HepG2 (cell line): ENCODE data around the gene EEFSEC. TPM values are rescaled to one million over a fixed set of nuclear protein-coding genes. Genes with fewer than 3 reads are reported as not detected.
A peak's percentile ranks its signal among the peaks of the same experiment; 100 is the strongest.

Source experiments
- BRCA1 ChIP-seq: sonication (generic); formaldehyde crosslinking; IDR thresholded peaks from 2 replicates; pipeline ENCODE4 v1.4.0; 2020; ENCODE audit warnings: missing genetic modification reagents
- GATAD2A ChIP-seq: IDR thresholded peaks from 2 replicates; pipeline ENCODE4 v1.6.1; 2016
- NFATC3 ChIP-seq: sonication (generic); formaldehyde crosslinking; IDR thresholded peaks from 2 replicates; pipeline ENCODE4 v1.5.1; 2020; ENCODE audit warnings: mild to moderate bottlenecking, missing genetic modification reagents
- RBAK ChIP-seq: sonication (generic); formaldehyde crosslinking; IDR thresholded peaks from 2 replicates; pipeline ENCODE4 v1.5.1; 2020; ENCODE audit warnings: mild to moderate bottlenecking, missing genetic modification reagents
- SRSF1 ChIP-seq: fragments of 200-400 bp; formaldehyde crosslinking; optimal IDR thresholded peaks from 2 replicates; pipeline ENCODE3; 2017; ENCODE audit warnings: mild to moderate bottlenecking, low read depth, low read length, moderate library complexity
- TBX2 ChIP-seq: sonication (generic); formaldehyde crosslinking; IDR thresholded peaks from 2 replicates; pipeline ENCODE4 v1.5.0; 2020; ENCODE audit warnings: missing genetic modification reagents, mild to moderate bottlenecking, borderline replicate concordance
- WIZ ChIP-seq: sonication (generic); formaldehyde crosslinking; IDR thresholded peaks from 2 replicates; pipeline ENCODE4 v1.5.1; 2020; ENCODE audit warnings: mild to moderate bottlenecking, missing genetic modification reagents
- ZBTB49 ChIP-seq: sonication (generic); formaldehyde crosslinking; IDR thresholded peaks from 2 replicates; pipeline ENCODE4 v1.4.0; 2020; ENCODE audit warnings: missing genetic modification reagents, borderline replicate concordance
- ZNF230 ChIP-seq: sonication (generic); formaldehyde crosslinking; IDR thresholded peaks from 2 replicates; pipeline ENCODE4 v1.4.0; 2020; ENCODE audit warnings: mild to moderate bottlenecking, missing genetic modification reagents
- ZNF354B ChIP-seq: sonication (generic); formaldehyde crosslinking; IDR thresholded peaks from 2 replicates; pipeline ENCODE4 v1.8.0; 2022; ENCODE audit warnings: mild to moderate bottlenecking, missing genetic modification reagents
- ZNF687 ChIP-seq: sonication (generic); formaldehyde crosslinking; IDR thresholded peaks from 2 replicates; pipeline ENCODE4 v1.5.1; 2020; ENCODE audit warnings: mild to moderate bottlenecking, missing genetic modification reagents, moderate library complexity
- ZSCAN25 ChIP-seq: sonication (generic); formaldehyde crosslinking; IDR thresholded peaks from 2 replicates; pipeline ENCODE4 v1.8.0; 2022; ENCODE audit warnings: mild to moderate bottlenecking, missing genetic modification reagents
- polyA plus RNA-seq, 8 experiments: library from polyadenylated mRNA; depleted of rRNA in 3 of 8; stranded (reverse) in 7 of 8; unstranded in 1 of 8; fragments of >200 nt; fragmentation: Illumina TruSeq in 4 of 8; extraction: Trizol in 4 of 8; gene quantifications; 2 replicates each; pipeline versions ENCODE4 v1.2.1 to v1.2.3, GENCODE V29; 2011 to 2016; ENCODE audit warnings: low read depth in 4 of 8, missing spikeins in 1 of 8, mixed read lengths in 1 of 8; ENCODE audit not compliant: insufficient read depth in 1 of 8
- total RNA-seq, 5 experiments: library from RNA; depleted of rRNA; stranded (reverse); fragments of >200 nt; fragmentation: Illumina TruSeq; extraction: Trizol; gene quantifications; 2 replicates each; pipeline ENCODE4 v1.2.3, GENCODE V29; 2016; ENCODE audit warnings: low read depth in 1 of 5
- TF ChIP-seq, protein P1 (sequence below): IDR thresholded peaks from 2 replicates; pipeline ENCODE4 v1.6.1; 2016; ENCODE audit warnings: missing compliant biosample characterization, missing genetic modification reagents, borderline replicate concordance

EEFSEC gene
- total and polyA plus RNA-seq, 2 of the 13 experiments (the other 11 are each of a cell fraction or from before 2014, with no cell fraction given), result 6.4 to 24.2 TPM

DNA sequence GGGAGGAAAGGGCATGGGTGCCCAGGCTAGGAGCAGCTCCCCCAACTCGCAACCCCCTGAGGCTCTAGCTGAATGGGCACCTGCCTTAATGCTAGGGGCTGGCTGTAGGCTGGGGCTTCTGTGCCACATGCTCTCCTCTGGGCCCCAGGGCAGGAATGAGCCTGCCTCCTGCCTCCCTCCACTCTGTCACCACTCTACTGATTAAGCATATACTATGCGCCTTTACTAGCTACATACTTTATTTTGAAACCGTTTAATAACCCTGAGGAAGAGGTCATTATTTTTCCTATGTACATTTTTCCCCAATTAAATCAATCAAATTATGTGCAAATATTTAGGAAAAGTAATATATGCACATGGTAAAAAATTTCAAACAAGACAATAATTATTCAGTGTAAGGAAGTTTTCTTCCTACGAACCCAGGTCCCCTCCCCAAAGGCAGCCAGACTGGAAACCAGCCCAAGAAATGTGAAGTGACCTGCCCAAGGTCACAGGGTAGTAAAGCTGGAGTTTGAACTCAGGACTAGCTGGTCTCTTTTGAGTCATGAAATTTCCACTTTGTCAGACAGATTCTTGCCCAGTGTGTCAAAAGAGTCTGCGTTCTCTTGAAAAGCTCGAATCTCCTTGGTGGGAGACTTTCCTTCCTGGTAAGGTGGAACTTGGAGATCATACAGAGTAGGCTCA is 190.9 kb downstream of the EEFSEC start (continued):
- no peak for TF ChIP-seq NFATC3 (CRISPR knock-in tag)
- TF ChIP-seq BRCA1 (CRISPR knock-in tag), result no peak
- TF ChIP-seq TBX2 (CRISPR knock-in tag), result 0 out of 2 replicates have a peak, but pooled peaks have one; percentile 33
- TF ChIP-seq, protein P1, sequence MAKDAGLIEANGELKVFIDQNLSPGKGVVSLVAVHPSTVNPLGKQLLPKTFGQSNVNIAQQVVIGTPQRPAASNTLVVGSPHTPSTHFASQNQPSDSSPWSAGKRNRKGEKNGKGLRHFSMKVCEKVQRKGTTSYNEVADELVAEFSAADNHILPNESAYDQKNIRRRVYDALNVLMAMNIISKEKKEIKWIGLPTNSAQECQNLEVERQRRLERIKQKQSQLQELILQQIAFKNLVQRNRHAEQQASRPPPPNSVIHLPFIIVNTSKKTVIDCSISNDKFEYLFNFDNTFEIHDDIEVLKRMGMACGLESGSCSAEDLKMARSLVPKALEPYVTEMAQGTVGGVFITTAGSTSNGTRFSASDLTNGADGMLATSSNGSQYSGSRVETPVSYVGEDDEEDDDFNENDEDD (CRISPR knock-in tag), result no peak
- TF ChIP-seq ZSCAN25 (CRISPR knock-in tag), result no peak
- no peak for TF ChIP-seq ZNF230 (CRISPR knock-in tag)
- TF ChIP-seq GATAD2A, result 0 out of 2 replicates have a peak, but pooled peaks have one; percentile 13
- TF ChIP-seq SRSF1, result no peak
- TF ChIP-seq WIZ (CRISPR knock-in tag), result no peak
- no peak for TF ChIP-seq ZBTB49 (CRISPR knock-in tag)
- TF ChIP-seq ZNF354B, result no peak
- TF ChIP-seq ZNF687 (CRISPR knock-in tag), result peak; percentile 81; the same call in 1 of the 2 replicates
- no peak for TF ChIP-seq RBAK
- TF ChIP-seq, all 625 proteins: peak for 13
